ENCODE measurements around the gene PSMD2. TPM values are rescaled to one million over a fixed set of nuclear protein-coding genes. Genes with fewer than 3 reads are reported as not detected.

Gene PSMD2
- total RNA-seq, 2 donors from 2014 or later = 75.0 to 83.7 TPM

DNA sequence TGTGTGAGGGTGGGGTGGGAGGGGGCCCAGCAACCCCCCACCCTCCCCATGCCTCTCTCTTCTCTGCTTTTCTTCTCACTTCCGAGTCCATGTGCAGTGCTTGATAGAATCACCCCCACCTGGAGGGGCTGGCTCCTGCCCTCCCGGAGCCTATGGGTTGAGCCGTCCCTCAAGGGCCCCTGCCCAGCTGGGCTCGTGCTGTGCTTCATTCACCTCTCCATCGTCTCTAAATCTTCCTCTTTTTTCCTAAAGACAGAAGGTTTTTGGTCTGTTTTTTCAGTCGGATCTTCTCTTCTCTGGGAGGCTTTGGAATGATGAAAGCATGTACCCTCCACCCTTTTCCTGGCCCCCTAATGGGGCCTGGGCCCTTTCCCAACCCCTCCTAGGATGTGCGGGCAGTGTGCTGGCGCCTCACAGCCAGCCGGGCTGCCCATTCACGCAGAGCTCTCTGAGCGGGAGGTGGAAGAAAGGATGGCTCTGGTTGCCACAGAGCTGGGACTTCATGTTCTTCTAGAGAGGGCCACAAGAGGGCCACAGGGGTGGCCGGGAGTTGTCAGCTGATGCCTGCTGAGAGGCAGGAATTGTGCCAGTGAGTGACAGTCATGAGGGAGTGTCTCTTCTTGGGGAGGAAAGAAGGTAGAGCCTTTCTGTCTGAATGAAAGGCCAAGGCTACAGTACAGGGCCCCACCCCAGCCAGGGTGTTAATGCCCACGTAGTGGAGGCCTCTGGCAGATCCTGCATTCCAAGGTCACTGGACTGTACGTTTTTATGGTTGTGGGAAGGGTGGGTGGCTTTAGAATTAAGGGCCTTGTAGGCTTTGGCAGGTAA is 46.5 kb downstream of the PSMD2 start:
- Histone ChIP-seq H3K4me1 (peaks cover 23% of the 10 kb centered on the region), H3K9me3 (no peaks in the 10 kb centered on the region), H3K4me3 (no peak overlapping the region), H3K27me3 (no peaks in the 10 kb centered on the region), H3K36me3 (replicated peaks in 1 of 2; ENCODE audit: insufficient read depth in 1 of 2, low read depth in 2 of 2) (no peaks in the 10 kb centered on the region), H3K27ac (peak overlapping the region in 3 of 4 donors; percentile 18 to 65 (median 57))
- no peak for TF ChIP-seq POLR2A (IDR thresholded peaks at IDR 0.05)
- TF ChIP-seq, protein P1, sequence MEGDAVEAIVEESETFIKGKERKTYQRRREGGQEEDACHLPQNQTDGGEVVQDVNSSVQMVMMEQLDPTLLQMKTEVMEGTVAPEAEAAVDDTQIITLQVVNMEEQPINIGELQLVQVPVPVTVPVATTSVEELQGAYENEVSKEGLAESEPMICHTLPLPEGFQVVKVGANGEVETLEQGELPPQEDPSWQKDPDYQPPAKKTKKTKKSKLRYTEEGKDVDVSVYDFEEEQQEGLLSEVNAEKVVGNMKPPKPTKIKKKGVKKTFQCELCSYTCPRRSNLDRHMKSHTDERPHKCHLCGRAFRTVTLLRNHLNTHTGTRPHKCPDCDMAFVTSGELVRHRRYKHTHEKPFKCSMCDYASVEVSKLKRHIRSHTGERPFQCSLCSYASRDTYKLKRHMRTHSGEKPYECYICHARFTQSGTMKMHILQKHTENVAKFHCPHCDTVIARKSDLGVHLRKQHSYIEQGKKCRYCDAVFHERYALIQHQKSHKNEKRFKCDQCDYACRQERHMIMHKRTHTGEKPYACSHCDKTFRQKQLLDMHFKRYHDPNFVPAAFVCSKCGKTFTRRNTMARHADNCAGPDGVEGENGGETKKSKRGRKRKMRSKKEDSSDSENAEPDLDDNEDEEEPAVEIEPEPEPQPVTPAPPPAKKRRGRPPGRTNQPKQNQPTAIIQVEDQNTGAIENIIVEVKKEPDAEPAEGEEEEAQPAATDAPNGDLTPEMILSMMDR (IDR thresholded peaks at IDR 0.05) = peak; percentile 6 to 46 (median 44)
- WGBS, 2 donors = 48% methylated on average over 14 of the region's 14 CpGs
- peak; percentile 60 to 75 (median 67) for DNase-seq
- intact Hi-C loops (cut with DNase I) = no loop called here
- peak; percentile 60 for ATAC-seq

DNA sequence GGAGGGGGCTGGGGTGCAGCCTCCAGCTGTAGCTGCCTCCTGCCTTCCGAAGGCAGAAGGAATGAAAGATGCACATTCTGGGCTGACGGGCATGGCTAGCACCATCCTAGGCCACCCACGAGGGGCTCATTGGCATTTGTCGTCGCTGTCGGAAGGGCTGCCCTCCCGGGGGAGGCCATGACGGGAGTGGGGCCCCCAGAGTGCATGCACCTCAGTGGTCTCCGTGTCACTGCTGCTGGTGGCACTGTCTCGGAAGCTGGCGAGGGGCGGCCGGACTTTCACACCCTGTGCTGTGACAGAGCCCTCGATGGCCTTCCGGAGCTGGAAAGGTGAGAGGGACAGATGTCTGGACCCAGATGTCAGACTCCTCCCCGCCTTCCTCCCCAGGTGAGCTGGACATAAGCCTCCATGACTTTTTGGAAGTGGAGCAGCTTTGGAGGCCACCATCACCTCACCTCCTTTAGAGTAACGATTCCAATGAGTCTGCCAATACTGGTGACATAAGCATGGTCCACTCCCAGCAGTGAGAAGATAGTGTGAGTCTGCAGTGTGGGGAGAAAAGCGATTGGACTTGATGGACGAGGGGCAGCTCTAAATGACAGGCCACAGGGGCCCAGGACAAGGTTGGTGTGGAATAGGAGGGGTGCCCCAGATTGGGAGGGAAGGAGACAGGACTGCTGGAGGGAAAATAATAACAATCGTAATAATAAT is 47.6 kb downstream of the PSMD2 start:
- DNase-seq (no peak), ATAC-seq (no peak)
- no peak overlapping the region for H3K4me3 ChIP-seq
- intact Hi-C loops (cut with DNase I) = no loop called here
- H3K9me3 ChIP-seq = no peaks in the 10 kb centered on the region
- TF ChIP-seq, protein P1 (IDR thresholded peaks at IDR 0.05) = no peak
- TF ChIP-seq POLR2A (IDR thresholded peaks at IDR 0.05) = no peak
- H3K4me1 ChIP-seq = peaks cover 30% of the 10 kb centered on the region
- no peaks in the 10 kb centered on the region for H3K36me3 ChIP-seq (replicated peaks in 1 of 2; ENCODE audit: insufficient read depth in 1 of 2, low read depth in 2 of 2)
- peak overlapping the region in 1 of 4 donors; percentile 57 for H3K27ac ChIP-seq
- H3K27me3 ChIP-seq = no peaks in the 10 kb centered on the region
- 88 to 91% methylated on average over 13 to 17 of the region's 20 CpGs for WGBS, 2 donors

DNA sequence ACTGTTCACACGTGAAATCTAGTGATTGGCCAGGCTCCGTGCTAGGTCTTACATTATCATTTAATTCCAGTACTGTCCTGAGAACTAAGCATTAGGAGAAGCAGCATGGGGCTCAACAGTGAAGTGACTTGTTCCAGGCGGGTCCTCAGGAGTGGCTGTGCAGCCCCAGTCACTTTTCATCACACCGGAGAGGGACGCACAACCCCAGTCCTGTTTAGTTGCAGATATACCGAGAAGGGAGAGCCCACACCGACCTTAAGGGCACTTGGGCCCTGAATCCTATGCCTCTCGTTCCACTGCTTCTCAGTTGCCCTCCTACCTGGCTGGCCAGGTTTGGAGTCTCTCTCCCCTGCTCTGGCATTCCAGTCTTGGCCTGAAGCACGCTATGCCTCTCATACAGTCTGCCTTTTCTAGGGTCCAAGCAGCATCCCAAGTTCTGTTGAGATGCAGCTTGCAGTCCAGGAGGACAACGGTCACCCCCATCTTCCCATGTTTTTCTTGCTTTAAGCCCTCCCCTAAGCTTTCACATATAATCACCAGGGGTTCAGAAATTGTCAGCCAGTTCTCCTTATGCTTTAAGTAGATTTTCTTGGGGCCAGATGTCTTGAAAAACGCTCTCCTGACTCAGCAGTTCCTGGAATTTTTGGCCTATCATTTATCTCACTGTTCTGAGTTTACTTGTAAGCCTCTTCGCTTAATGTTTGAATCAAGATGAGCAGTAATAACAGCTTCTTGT is 48.4 kb downstream of the PSMD2 start:
- ATAC-seq (no peak), DNase-seq (no peak)
- WGBS, 2 donors = 69% methylated on average over 10 to 12 of the region's 12 CpGs
- H3K27me3 ChIP-seq = no peaks in the 10 kb centered on the region
- TF ChIP-seq, protein P1 (IDR thresholded peaks at IDR 0.05) = no peak
- no peak for TF ChIP-seq POLR2A (IDR thresholded peaks at IDR 0.05)
- intact Hi-C loops (cut with DNase I) = no loop called here
- no peaks in the 10 kb centered on the region for H3K36me3 ChIP-seq (replicated peaks in 1 of 2; ENCODE audit: insufficient read depth in 1 of 2, low read depth in 2 of 2)
- H3K4me3 ChIP-seq = no peak overlapping the region
- H3K27ac ChIP-seq = no peak overlapping the region
- H3K9me3 ChIP-seq = no peaks in the 10 kb centered on the region
- peaks cover 33% of the 10 kb centered on the region for H3K4me1 ChIP-seq

DNA sequence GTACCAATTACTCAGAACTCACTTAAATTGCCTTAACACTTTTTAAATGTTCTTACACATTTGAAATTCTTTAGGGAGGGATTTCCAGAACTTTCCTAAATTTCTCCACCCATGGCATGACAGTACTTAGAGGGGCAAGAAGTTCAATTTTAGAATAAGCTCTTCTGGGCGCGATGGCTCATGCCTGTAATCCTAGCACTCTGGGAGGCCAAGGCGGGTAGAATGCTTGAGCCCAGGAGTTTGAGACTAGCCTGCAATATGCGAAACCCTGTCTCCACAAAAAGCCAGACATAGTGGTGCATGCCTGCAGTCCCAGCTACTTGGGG is 49.0 kb downstream of the PSMD2 start:
- no peaks in the 10 kb centered on the region for H3K36me3 ChIP-seq (replicated peaks in 1 of 2; ENCODE audit: insufficient read depth in 1 of 2, low read depth in 2 of 2)
- ATAC-seq (no peak), DNase-seq (no peak)
- peaks cover 38% of the 10 kb centered on the region for H3K4me1 ChIP-seq
- no peak overlapping the region for H3K4me3 ChIP-seq
- no peaks in the 10 kb centered on the region for H3K9me3 ChIP-seq
- no peaks in the 10 kb centered on the region for H3K27me3 ChIP-seq
- H3K27ac ChIP-seq = no peak overlapping the region
- 85 to 93% methylated on average over 4 of the region's 4 CpGs for WGBS, 2 donors
- intact Hi-C loops (cut with DNase I) = no loop called here
- no peak for TF ChIP-seq POLR2A (IDR thresholded peaks at IDR 0.05)
- TF ChIP-seq, protein P1 (IDR thresholded peaks at IDR 0.05) = no peak
